Myocyte (in vitro differentiated cells): ENCODE measurements around the gene FAM174C. TPM values are rescaled to one million over a fixed set of nuclear protein-coding genes. Genes with fewer than 3 reads are reported as not detected.
A peak's percentile ranks its signal among the peaks of the same experiment; 100 is the strongest.

Experiments used
- DNase-seq: peaks from one replicate; pipeline ENCODE4 v3.0.0-alpha.2; 2012; ENCODE audit warnings: low read depth
- total RNA-seq: library from RNA; depleted of rRNA; stranded (reverse); fragments of >200 nt; gene quantifications from 2 replicates; pipeline ENCODE4 v1.2.3, GENCODE V29; 2014

Gene FAM174C
- total RNA-seq, 1 donor from 2014 or later: 55.3 TPM

DNA sequence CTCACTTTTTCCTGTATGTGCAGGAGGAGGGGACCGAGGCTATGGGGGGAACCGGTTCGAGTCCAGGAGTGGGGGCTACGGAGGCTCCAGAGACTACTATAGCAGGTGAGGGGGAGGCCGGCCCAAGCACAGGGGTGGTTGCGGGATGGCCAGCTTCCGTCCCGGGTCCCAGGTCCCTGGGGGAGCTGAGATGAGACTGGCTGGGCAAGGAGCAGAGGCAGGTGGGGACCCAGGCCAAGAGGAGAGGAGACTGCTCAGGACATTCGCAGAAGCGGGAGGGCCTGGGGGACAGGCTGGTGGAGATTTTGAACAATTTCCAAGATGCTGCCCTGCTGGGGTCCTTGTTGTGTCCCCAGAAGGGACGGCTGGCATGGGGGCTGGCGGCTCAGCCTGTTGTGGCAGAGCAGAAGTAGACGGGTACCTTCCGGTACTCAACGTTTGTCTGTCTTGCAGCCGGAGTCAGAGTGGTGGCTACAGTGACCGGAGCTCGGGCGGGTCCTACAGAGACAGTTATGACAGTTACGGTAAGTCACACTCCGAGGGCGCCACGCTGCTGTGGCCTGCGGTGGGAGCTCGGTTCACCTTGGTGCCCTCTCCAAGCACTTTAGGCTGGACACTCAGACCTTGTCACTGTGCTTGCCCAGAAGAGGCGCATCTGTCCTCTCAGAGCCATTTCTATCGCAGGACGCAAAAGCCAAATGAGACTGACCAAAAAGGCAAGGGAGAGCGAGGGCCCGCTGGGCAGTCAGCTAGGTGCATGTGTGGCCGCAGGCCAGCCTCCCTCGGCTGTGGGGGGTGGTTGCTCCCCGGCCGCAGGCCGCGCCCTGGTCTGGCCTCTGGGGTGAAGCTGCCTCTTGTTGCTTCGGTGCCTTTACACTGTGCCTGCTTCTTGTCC is 3.6 kb upstream of the FAM174C start:
- no peak for DNase-seq

DNA sequence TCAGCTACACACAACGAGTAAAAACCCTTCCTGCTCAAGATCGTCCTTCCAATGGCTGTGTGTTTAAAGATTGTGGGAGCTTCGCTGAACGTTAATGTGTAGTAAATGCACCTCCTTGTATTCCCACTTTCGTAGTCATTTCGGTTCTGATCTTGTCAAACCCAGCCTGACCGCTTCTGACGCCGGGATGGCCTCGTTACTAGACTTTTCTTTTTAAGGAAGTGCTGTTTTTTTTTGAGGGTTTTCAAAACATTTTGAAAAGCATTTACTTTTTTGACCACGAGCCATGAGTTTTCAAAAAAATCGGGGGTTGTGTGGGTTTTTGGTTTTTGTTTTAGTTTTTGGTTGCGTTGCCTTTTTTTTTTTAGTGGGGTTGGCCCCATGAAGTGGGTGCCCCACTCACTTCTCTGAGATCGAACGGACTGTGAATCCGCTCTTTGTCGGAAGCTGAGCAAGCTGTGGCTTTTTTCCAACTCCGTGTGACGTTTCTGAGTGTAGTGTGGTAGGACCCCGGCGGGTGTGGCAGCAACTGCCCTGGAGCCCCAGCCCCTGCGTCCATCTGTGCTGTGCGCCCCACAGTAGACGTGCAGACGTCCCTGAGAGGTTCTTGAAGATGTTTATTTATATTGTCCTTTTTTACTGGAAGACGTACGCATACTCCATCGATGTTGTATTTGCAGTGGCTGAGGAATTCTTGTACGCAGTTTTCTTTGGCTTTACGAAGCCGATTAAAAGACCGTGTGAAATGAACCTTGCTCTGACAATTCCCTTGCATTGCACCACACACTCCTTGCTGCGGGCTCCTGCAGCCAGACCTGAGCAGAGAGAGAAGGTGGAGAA is 2.7 kb upstream of the FAM174C start:
- no peak for DNase-seq

DNA sequence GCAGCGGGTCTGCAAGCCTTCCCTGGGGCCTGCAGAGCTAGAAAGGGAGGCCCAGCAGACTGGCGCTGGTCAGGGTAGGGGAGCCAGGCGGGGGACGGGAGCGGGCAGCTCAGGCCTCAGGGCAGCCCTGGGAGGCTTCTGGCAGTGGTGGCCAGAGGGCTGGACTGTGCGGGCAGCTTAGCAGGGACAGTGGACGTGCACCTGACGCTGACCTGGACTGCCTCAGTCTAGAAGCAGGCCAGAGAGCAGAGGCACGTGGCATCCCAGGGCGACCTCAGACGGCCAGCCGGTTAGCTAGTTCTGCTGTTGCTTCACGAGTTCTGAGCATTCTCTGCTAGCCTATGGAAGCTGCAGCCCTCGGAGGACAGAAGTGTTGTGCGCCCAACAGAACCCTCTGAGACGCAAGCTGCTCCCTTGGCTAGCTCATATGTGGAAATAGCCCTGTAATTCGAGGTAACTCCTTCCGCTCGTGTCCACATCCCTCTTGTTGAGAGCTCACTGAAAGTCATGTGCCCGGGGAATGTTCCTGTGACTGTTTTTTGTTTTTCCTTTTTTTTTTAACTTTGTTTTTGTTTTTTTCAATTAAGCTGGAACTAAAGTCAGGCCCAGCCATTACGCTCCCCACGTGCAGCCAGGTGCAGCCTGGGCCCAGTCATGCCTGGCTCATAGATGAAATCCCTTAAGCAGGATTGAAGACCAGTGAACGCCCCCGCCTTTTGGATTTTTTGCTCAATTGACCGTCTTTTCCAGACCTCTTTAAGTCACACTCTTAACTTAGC is 1.9 kb upstream of the FAM174C start:
- no peak for DNase-seq

DNA sequence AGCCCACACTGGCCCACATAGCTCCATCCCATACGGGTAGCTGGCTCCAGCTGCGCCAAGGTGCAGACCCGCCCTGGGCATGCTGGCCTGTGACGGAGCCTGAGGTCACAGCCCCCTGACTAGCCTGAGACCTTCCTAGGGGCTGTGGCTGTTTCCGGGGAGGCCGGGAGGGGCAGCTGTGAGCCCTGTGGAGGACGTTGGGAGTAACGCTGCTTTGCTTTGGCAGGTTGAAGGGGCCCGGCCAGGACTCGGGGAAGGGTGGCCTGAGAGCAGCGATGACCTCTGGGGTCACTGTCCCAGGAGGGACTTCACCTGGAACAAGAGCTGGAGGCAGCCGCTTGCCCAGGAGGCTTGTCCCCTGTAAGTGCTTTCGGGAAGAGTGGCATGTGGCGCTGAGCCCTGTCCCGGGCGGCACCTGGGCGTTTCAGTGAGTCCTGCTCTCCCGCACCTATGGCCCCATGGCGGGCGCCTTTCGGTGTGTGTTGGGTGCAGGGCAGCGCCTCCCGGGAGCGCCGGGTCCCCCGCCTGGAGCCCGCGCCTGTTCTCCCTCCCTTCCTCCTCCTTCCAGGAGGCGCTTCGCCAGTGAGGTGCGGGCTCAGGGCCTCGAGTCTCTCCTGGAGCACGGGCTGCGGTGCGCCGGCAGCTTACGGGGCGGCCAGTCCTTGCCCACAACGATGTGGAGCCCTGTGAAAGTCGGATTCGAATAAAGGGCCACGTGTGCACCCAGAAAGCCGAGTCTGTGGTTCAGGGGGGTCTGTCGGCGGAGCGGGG is 1.1 kb upstream of the FAM174C start:
- DNase-seq: no peak

DNA sequence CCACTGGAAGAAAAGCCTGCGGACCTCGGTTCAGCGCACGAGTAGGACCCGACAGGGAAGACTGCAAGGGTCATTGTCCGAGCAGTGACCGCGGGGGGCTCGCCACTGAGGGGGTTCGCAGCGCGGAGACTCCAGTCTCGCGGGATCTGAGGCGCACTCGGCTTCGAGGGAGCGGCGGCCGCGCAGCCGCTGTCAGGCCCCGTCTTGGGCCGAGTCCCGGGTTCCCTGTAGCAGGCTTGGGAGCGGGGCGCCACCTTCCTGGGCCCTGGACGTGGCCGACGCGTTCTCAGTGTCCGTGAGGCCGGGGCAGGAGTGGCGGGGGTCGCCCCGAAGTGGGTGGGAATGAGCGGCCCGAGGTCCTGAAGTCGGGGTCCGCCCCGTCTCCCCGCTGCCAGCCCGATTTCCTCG is 474 bp upstream of the FAM174C start:
- DNase-seq: no peak

DNA sequence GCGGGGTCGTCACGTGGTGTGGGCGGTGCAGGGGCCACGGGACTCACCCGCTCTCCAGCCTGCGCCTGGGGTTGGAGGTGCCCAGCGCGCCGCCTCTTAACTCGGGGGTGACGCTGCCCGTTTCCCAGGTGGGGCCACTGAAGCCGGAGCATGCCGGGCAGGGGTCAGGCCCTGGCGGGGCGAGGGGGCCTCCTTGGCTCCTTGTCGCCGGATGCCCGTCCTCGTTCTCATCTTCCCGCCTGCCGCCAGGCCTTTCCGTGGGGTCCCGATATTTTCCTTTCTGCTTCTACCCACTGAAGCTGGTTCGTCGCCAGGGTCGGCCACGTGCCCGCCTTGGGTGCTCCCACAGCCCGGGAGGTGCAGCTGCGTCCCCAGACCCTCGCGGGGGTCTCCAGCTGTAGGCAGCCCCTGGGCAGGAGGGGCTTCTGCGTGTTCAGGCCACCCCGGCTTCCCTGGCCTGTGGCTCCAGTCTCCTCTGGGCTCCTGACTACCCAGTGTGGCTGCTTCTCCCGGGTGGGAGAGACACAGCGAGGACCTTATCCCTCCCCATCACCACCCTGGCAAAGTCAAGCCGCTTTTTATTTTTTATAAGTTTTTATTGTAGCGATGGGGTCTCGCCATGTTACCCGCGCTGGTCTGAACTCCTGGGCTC is 772 bp downstream of the FAM174C start:
- DNase-seq: no peak

DNA sequence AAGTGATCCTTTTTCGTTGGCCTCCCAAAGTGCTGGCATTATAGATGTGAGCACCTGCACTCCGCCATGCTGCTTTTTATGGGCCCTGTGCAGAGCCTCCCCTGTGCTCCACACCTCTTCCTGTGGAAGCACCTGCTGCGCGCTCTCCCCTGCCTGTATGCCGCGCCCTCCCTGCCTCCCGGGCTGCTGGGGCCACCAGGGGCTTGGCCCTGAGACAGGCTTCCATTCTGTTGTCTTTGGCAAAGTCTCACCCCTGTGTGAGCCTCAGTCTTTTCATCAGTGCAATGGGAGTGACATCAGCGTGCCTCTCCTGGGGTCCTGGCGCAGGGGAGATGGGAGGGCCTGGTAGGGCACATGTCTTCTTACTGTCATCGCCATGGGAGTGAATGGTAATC is 1.3 kb downstream of the FAM174C start:
- DNase-seq: no peak

DNA sequence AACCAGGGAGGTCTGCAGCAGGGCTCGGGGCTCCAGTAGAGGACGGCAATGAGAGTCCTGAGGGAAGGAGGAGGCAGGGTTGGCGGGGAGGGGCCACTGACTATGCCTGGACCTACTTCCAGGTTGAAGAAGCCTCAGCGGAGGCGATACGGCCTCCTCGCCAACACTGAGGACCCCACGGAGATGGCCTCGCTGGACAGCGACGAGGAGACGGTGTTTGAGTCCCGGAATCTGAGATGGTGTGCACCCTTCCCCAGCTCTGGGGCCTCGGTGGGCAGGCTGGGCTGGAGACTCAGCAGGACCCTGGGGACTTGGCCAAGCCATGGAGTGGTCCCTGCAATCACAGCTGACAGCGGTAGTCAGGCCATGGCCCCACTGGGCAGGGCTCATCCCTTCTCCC is 1.7 kb downstream of the FAM174C start:
- DNase-seq: no peak

DNA sequence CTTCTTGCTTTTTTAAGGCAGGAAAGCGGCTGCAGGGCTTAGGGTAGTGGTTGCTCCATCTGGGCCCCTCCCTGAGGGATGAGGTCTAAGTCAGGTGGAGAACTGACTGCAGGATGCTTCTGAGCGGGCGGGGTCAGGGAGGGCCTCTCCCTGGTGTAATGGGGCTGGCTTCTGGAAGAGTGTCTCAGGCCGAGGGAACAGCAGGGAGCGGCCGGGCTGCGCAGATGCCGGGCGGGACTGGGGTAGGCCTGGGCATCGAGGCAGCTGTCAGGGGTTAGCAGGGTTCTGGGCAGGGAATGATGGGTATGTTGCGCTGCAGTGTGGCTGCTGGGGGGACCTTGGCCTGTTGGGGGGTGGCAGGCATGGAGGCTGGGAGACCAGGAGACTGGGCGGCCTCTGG is 2.7 kb downstream of the FAM174C start:
- no peak for DNase-seq

DNA sequence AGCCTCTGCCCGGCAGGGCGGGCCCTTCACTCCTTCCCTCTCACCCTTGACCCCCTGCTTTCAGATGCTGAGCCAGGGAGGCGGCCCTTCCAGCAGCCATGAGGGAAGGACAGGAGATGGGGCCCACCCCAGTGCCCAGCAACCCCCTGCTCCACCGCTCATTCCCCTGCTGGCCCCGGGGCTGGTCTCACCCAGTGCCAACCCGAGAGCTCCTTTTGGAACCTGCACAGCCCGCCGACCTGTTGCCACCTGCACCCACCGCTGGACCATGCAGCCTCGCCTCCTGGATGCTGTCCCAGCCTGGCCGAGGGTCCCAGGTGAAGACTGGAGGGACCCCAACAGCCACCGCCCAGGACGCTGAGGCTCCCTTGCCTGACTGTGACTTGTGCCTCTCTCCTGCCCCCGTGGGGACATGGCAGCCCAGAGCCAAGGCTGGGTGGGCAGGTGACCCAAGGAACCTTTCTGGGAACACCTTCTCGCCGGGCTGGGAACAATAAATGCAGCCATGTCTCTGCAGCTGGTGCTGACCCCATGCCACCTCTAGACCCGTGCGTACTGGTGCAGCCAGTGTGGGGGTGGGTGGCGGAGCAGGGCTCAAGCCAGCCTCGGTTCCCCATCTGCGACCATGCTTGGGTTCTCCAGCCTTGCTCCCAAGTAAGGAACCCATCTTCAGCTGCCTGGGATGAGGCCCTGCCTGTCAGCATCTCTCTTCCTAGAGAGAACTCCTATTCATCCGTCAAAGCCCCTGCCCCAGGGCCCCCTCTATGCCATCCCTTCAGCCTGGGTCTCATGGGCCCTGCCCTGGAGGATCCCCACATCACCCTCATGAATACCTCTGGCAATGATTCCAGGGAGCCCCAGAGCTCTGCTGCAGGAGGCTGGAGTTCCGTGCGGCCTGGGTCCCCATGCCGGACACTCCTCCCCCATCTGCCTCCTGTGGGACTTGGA is 3.7 kb downstream of the FAM174C start:
- DNase-seq: no peak

DNA sequence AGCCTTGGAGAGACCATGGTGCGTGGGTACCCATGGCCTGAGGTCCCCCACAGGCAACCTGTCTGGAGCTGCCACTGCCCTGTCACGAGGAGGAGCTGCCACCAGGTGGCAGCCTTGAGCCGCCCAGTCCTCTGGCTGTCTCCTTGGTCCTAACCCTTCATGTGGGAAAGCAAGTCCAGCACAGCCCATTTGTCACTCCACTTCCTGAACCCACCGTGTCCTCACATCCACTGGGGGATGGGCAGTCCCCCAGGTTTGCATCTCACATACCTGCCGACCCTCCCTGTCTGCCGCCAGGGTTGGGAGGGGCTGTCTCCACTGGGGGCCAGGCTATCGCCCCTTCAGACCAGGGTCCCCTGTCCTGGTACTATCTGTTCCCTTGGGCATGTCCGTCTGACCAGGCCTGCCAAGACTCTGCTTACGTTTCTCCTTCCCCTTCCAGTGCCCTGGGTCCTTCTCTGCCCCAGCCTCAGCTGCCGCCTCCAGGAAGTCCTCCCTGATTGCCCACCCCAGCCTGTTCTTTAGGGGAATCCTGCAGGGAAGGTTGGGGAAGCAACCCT is 4.5 kb downstream of the FAM174C start:
- DNase-seq: peak; percentile 81

DNA sequence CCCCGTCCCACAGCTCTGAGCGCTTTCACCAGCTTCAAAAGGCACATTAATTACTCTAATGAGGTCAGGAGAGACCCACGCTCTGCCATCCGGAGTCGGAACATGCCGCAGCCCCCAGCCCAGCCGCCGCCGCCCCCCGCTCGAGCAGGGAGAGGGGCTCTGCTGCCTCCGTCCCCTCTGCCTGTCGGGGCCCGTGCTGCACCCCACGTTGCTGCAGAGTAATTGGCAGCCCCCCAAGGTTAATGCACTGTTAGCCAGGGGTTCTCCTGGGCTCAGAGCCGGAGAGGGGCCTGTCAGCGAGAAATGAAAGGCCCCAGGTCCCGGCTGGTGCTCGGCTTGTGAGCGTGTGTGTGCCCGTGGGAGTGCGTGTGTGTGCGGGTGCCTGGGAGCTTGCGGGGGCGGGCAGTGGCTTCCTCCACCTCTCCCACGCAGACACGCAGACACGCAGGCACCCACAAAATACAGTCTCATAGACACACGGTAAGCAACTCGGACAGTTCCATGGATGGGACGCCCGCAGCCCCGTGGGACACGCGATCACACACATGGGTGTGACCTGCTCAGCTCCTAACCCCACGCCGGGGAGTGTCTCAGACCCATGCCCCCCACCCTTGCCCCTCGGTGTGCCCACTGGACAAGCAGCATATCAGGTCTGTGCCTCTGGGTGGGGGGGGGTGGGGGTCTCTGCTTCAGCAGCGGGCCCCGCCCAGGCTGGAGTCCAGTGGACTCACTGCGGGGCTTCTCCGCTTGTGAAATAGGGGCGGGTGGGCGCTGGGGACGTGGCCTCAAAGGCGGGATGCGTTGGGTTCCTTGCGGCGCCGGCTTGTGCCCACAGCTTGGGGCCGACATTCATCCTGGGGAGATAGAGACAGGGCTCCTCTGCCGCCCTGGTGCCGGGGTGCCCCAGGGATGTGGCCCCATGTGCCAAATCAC is 5.6 kb downstream of the FAM174C start:
- DNase-seq: no peak

DNA sequence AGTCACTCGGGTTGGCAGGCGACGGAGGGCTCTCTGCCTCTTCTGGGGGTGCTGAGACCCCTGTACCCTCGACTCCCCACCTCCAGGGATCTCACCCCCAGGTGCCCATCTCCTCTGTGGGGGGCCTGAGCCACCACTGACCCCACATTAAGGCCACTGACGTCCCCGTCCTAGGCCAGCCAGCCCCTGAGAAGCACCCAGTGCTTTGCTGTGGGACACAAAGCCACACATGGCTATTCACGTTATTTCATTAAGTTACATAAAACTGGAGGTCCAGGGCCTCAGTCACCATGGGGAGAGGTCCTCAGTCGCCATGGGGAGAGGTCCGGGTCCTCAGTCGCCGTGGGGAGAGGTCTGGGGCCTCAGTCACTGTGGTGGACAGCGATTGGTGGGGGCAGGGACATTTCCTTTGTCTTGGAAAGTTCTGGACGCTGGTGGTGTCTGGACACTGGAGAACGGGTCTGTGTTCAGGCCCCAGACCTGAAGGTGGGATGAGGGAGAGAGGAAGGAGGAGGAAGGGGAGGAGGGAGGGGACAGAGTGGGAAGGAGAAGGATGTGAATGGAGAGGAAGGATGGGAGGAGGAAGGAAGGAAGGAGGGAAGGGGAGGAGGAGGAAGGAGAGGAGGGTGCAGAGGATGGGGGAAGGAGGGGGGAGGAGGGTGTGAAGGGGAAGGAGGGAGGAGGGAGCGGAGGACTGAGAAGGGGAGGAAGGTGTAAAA is 6.4 kb downstream of the FAM174C start:
- no peak for DNase-seq

DNA sequence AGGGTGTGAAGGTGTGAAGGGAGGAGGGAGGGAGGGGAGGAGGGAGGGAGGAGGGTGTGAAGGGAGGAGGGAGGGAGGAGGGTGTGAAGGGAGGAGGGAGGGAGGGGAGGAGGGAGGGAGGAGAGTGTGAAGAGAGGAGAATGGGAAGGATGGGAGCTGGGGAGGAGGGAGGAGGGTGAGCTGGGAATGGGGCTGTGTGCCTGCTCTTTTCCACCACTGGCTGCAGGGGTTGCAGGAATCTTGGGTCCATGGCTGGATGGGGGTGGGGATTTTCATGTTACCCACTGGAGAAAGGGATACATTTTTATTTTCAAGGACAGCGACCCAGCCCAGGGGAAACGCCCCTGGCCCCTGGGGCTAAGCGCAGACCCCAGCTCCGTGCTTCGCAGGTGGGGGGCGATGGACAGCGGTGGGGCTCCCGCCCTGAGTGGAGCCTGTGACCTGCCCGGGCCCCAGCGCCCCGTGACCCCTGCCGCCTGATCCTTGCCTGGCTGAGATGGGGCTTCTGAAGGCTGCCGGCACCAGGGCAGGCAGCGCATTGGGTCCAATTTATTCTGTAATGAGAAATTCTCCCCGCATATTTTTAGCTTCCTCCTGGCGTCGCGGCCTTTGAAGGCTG is 7.4 kb downstream of the FAM174C start:
- no peak for DNase-seq

DNA sequence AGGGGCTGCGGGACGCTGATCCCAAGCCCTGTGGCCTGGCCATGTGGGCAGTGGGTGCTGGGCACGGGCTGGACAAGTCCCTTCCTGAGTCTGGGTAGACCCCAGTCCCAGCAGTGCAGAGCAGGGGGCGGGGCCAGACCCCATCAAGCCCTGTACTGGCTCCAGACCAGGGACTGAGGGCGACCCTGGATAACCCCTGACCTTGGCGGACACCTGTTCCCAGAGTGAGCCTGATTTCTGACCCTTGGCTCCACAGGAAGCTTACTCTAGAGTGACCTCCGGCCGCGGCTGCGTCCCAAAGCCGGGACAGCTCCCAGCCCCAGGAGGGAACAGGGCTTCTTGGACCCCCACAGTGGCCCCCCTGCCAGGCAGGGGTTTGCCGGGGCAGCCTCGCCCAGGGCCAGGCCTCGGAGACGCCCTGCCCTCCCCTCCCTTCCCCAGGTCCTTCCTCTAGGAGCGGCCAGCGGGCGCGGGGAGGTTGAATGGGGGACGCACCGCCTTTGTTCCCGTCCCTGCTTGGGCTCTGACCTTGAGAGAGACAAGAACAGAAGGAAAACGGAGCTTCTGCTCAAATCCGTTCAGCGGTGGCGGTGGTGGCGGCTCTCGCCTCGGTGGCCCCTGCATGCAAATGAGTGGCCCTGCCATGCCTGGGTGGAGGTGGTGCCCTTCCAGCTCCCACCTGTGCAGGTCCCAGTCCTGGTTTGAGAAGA is 8.0 kb downstream of the FAM174C start:
- no peak for DNase-seq

DNA sequence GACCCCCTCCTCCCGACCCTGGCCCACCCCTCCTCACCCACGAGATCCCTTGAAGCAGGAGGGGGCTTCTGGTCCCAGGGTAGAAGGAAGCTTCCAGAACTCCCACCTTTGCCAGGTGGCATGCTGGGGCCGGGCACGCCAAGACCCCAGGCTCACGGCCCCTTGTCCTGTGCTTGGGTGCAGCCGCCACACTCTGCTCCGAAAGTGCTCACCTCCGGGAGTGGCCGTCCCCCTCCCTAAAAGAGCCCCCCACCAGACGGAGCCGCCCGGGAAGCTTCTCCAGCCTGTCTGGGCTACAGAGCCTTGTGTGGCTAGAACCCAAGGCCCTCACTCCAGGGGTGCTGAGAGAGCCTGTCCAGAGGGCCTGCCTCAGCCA is 8.6 kb downstream of the FAM174C start:
- DNase-seq: no peak
